PC-9 (cell line): ENCODE results near the gene ART4.

Experiments used
- CTCF ChIP-seq: fragments of 200-600 bp; sonication (generic); conservative IDR thresholded peaks from 2 replicates; pipeline ENCODE4 v1.6.1; 2017; ENCODE audit warnings: mixed run types, antibody characterized with exemption, mild to moderate bottlenecking, moderate library complexity
- EZH2 ChIP-seq: fragments of 200-600 bp; sonication (generic); IDR thresholded peaks from 2 replicates; pipeline ENCODE4 v1.8.0; 2017; ENCODE audit warnings: antibody characterized with exemption, low read depth

GRCh38 chr12:14802247-14802646, 41.1 kb downstream of the ART4 start:
- TF ChIP-seq CTCF (no peak), EZH2 (no peak)
